GM23338 (cell line): ENCODE results near the gene NECAP2. TPM values are rescaled to one million over a fixed set of nuclear protein-coding genes. Genes with fewer than 3 reads are reported as not detected.

Source experiments
- ATAC-seq: fragments of 200-7000 bp; cut with Tn5 transposase; 3 replicates; pipeline ENCODE4 v1.9.1; 2020
- DNase-seq: peaks from one replicate; pipeline ENCODE4 v3.0.0-alpha.2; 2015; ENCODE audit warnings: low spot score
- H2AFZ ChIP-seq: fragments of 200-600 bp; sonication (generic); 2 replicates; pipeline ENCODE4 v1.8.0; 2016; ENCODE audit warnings: antibody characterized with exemption, mild to moderate bottlenecking, moderate library complexity
- H3F3A ChIP-seq: fragments of 200-600 bp; sonication (generic); replicated peaks from 2 replicates; pipeline ENCODE4 v1.8.0; 2017; ENCODE audit warnings: antibody characterized with exemption, mixed run types, low read depth
- H3K27ac ChIP-seq: fragments of 200-600 bp; sonication (generic); 2 replicates; pipeline ENCODE4 v1.6.1; 2016; ENCODE audit warnings: low read depth
- H3K27me3 ChIP-seq: fragments of 200-600 bp; sonication (generic); 2 replicates; pipeline ENCODE4 v1.8.0; 2016; ENCODE audit warnings: mild to moderate bottlenecking, mixed run types, moderate library complexity; ENCODE audit not compliant: insufficient read depth
- H3K36me3 ChIP-seq: fragments of 200-600 bp; sonication (generic); 2 replicates; pipeline ENCODE4 v1.8.0; 2016; ENCODE audit warnings: mild to moderate bottlenecking; ENCODE audit not compliant: insufficient read depth
- H3K4me1 ChIP-seq: fragments of 200-600 bp; sonication (generic); 2 replicates; pipeline ENCODE4 v1.8.0; 2016; ENCODE audit warnings: mild to moderate bottlenecking, moderate library complexity; ENCODE audit not compliant: insufficient read depth
- H3K4me2 ChIP-seq: fragments of 200-600 bp; sonication (generic); 2 replicates; pipeline ENCODE4 v1.7.1; 2017; ENCODE audit warnings: mixed run types
- H3K4me3 ChIP-seq: fragments of 200-600 bp; sonication (generic); 2 replicates; pipeline ENCODE4 v1.6.1; 2016; ENCODE audit warnings: mixed run types
- H3K79me2 ChIP-seq: fragments of 200-600 bp; sonication (generic); replicated peaks from 2 replicates; pipeline ENCODE4 v1.8.0; 2017; ENCODE audit warnings: mild to moderate bottlenecking; ENCODE audit not compliant: insufficient read depth
- H3K9me2 ChIP-seq: fragments of 200-600 bp; sonication (generic); 2 replicates; pipeline ENCODE4 v1.8.0; 2017; ENCODE audit not compliant: insufficient read depth
- H4K20me1 ChIP-seq: fragments of 200-600 bp; sonication (generic); replicated peaks from 2 replicates; pipeline ENCODE4 v1.8.0; 2017; ENCODE audit warnings: mild to moderate bottlenecking; ENCODE audit not compliant: insufficient read depth
- H3K27ac Mint-ChIP-seq: 2 replicates; pipeline ENCODE4 v1.8.0; 2020; ENCODE audit warnings: inconsistent platforms, mild to moderate bottlenecking, moderate library complexity, mixed read lengths
- H3K27me3 Mint-ChIP-seq: 3 replicates; pipeline ENCODE4 v1.8.0; 2022; ENCODE audit warnings: low read depth, mild to moderate bottlenecking, moderate library complexity, mixed read lengths, inconsistent platforms; ENCODE audit not compliant: insufficient read depth, poor library complexity
- H3K36me3 Mint-ChIP-seq: 3 replicates; pipeline ENCODE4 v1.8.0; 2021; ENCODE audit warnings: low read depth, mild to moderate bottlenecking, inconsistent platforms, moderate library complexity, mixed read lengths
- H3K4me1 Mint-ChIP-seq: 3 replicates; pipeline ENCODE4 v1.8.0; 2020; ENCODE audit warnings: mild to moderate bottlenecking, inconsistent platforms, mixed read lengths
- H3K4me3 Mint-ChIP-seq: 3 replicates; pipeline ENCODE4 v1.8.0; 2021; ENCODE audit warnings: moderate library complexity, mild to moderate bottlenecking, inconsistent platforms, mixed read lengths
- H3K9me3 Mint-ChIP-seq: 3 replicates; pipeline ENCODE4 v1.8.0; 2020; ENCODE audit warnings: moderate library complexity, mild to moderate bottlenecking, inconsistent platforms, mixed read lengths
- CREB1 ChIP-seq: fragments of 250-450 bp; sonication (Bioruptor Pico); IDR thresholded peaks from 2 replicates; pipeline ENCODE4 v1.5.0; 2020; ENCODE audit warnings: low read depth, mild to moderate bottlenecking, moderate library complexity
- EZH2 ChIP-seq: fragments of 200-600 bp; sonication (generic); IDR thresholded peaks from one replicate; pipeline ENCODE4 v1.8.0; 2017; ENCODE audit warnings: antibody characterized with exemption, mild to moderate bottlenecking, low read depth; ENCODE audit not compliant: unreplicated experiment
- EZH2phosphoT487 ChIP-seq: fragments of 200-600 bp; sonication (generic); IDR thresholded peaks from one replicate; pipeline ENCODE4 v1.8.1; 2018; ENCODE audit warnings: antibody characterized with exemption; ENCODE audit not compliant: unreplicated experiment
- JUNB ChIP-seq: IDR thresholded peaks from one replicate; pipeline ENCODE4 v1.6.1; 2016; ENCODE audit warnings: antibody characterized with exemption; ENCODE audit not compliant: unreplicated experiment
- NANOG ChIP-seq: IDR thresholded peaks from 2 replicates; pipeline ENCODE4 v1.6.1; 2016; ENCODE audit warnings: antibody characterized with exemption, borderline replicate concordance
- POLR2AphosphoS5 ChIP-seq: IDR thresholded peaks from 2 replicates; pipeline ENCODE4 v1.6.1; 2016; ENCODE audit warnings: antibody characterized with exemption, low read depth
- STAT1 ChIP-seq: IDR thresholded peaks from one replicate; pipeline ENCODE4 v1.6.1; 2016; ENCODE audit warnings: antibody characterized with exemption; ENCODE audit not compliant: unreplicated experiment
- ZNF114 ChIP-seq: fragments of 250-450 bp; sonication (Bioruptor Pico); IDR thresholded peaks from 2 replicates; pipeline ENCODE4 v1.5.0; 2020; ENCODE audit warnings: mild to moderate bottlenecking, moderate library complexity
- ZNF331 ChIP-seq: fragments of 250-450 bp; sonication (Bioruptor Pico); IDR thresholded peaks from 2 replicates; pipeline ENCODE4 v1.5.0; 2020; ENCODE audit warnings: low read depth, mild to moderate bottlenecking, moderate library complexity
- polyA plus RNA-seq: library from polyadenylated mRNA; unstranded; fragments of >200 nt; fragmentation: Nextera tagmentation; extraction: Ambion mirVana; gene quantifications from 2 replicates; pipeline ENCODE4 v1.2.1, GENCODE V29; 2016
- total RNA-seq: library from RNA; depleted of rRNA; stranded (reverse); fragments of >200 nt; shearing (Covaris generic); gene quantifications from 2 replicates; pipeline ENCODE4 v1.2.3, GENCODE V29; 2014
- TF ChIP-seq, protein P1 (sequence below): IDR thresholded peaks from one replicate; pipeline ENCODE4 v1.6.1; 2018; ENCODE audit warnings: antibody characterized with exemption; ENCODE audit not compliant: unreplicated experiment
- TF ChIP-seq, protein P2 (sequence below): IDR thresholded peaks from 2 replicates; pipeline ENCODE4 v1.6.1; 2016; ENCODE audit warnings: antibody characterized with exemption
- TF ChIP-seq, protein P3 (sequence below), 2 experiments: fragments of 200-600 bp in 1 of 2; sonication (generic) in 1 of 2; conservative IDR thresholded peaks; 2 replicates each; pipeline versions ENCODE4 v1.5.1 to v1.6.1; 2016 to 2017; ENCODE audit warnings: antibody characterized with exemption in 2 of 2, low read depth in 2 of 2, mild to moderate bottlenecking in 2 of 2, moderate library complexity in 1 of 2
- TF ChIP-seq, protein P4 (sequence below): fragments of 250-450 bp; sonication (Bioruptor Pico); IDR thresholded peaks from 2 replicates; pipeline ENCODE4 v1.5.0; 2020; ENCODE audit warnings: mild to moderate bottlenecking, moderate library complexity

NECAP2 gene
- total and polyA plus RNA-seq, 2 experiments from 2014 or later, result 20.2 to 28.9 TPM

DNA sequence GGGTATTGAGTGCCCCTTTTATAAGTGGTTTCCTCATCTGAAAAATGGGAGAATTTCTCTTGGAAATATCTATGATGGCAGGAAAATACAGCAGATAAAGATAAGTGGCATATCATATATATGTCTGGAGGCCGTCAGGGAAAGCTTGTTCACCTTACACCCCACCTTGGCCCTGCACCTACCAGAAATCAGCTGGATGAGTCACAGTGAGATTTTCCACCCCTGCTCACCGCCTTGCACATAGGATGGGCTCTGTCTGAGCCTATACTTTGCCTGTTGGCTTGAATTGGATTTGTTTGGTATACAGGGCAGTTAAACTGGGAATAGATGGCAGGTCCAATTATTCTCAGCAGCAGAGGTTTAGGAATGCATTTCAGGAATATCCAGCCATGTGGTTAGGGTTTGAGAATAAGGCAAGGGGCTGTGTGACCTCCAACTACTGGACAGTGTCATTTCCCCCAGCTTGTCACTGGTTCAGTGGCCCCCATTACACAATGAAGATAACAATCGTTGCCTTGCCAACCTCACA lies 3.5 kb upstream of the NECAP2 start, which contains the start of gene SPATA21:
Gene SPATA21 (minus strand): TSS at position 479 of the 529 bp plus-strand sequence. CDS start 6,053 bp downstream, outside the sequence.
- H3K36me3 Mint-ChIP-seq, result no peaks in the 10 kb centered on the region
- TF ChIP-seq, protein P1, sequence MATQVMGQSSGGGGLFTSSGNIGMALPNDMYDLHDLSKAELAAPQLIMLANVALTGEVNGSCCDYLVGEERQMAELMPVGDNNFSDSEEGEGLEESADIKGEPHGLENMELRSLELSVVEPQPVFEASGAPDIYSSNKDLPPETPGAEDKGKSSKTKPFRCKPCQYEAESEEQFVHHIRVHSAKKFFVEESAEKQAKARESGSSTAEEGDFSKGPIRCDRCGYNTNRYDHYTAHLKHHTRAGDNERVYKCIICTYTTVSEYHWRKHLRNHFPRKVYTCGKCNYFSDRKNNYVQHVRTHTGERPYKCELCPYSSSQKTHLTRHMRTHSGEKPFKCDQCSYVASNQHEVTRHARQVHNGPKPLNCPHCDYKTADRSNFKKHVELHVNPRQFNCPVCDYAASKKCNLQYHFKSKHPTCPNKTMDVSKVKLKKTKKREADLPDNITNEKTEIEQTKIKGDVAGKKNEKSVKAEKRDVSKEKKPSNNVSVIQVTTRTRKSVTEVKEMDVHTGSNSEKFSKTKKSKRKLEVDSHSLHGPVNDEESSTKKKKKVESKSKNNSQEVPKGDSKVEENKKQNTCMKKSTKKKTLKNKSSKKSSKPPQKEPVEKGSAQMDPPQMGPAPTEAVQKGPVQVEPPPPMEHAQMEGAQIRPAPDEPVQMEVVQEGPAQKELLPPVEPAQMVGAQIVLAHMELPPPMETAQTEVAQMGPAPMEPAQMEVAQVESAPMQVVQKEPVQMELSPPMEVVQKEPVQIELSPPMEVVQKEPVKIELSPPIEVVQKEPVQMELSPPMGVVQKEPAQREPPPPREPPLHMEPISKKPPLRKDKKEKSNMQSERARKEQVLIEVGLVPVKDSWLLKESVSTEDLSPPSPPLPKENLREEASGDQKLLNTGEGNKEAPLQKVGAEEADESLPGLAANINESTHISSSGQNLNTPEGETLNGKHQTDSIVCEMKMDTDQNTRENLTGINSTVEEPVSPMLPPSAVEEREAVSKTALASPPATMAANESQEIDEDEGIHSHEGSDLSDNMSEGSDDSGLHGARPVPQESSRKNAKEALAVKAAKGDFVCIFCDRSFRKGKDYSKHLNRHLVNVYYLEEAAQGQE, result no peak
- TF ChIP-seq EZH2 (no peak), POLR2AphosphoS5 (no peak), ZNF114 (CRISPR knock-in tag) (no peak), JUNB (no peak), EZH2phosphoT487 (no peak), ZNF331 (CRISPR knock-in tag) (no peak), NANOG (no peak), CREB1 (CRISPR knock-in tag) (no peak), STAT1 (no peak)
- TF ChIP-seq, protein P2, sequence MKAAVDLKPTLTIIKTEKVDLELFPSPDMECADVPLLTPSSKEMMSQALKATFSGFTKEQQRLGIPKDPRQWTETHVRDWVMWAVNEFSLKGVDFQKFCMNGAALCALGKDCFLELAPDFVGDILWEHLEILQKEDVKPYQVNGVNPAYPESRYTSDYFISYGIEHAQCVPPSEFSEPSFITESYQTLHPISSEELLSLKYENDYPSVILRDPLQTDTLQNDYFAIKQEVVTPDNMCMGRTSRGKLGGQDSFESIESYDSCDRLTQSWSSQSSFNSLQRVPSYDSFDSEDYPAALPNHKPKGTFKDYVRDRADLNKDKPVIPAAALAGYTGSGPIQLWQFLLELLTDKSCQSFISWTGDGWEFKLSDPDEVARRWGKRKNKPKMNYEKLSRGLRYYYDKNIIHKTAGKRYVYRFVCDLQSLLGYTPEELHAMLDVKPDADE, result no peak
- TF ChIP-seq, protein P3, sequence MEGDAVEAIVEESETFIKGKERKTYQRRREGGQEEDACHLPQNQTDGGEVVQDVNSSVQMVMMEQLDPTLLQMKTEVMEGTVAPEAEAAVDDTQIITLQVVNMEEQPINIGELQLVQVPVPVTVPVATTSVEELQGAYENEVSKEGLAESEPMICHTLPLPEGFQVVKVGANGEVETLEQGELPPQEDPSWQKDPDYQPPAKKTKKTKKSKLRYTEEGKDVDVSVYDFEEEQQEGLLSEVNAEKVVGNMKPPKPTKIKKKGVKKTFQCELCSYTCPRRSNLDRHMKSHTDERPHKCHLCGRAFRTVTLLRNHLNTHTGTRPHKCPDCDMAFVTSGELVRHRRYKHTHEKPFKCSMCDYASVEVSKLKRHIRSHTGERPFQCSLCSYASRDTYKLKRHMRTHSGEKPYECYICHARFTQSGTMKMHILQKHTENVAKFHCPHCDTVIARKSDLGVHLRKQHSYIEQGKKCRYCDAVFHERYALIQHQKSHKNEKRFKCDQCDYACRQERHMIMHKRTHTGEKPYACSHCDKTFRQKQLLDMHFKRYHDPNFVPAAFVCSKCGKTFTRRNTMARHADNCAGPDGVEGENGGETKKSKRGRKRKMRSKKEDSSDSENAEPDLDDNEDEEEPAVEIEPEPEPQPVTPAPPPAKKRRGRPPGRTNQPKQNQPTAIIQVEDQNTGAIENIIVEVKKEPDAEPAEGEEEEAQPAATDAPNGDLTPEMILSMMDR (conservative IDR thresholded peaks at IDR 0.05; ENCODE audit: low read depth in 2 of 2), result no peak
- TF ChIP-seq, protein P4, sequence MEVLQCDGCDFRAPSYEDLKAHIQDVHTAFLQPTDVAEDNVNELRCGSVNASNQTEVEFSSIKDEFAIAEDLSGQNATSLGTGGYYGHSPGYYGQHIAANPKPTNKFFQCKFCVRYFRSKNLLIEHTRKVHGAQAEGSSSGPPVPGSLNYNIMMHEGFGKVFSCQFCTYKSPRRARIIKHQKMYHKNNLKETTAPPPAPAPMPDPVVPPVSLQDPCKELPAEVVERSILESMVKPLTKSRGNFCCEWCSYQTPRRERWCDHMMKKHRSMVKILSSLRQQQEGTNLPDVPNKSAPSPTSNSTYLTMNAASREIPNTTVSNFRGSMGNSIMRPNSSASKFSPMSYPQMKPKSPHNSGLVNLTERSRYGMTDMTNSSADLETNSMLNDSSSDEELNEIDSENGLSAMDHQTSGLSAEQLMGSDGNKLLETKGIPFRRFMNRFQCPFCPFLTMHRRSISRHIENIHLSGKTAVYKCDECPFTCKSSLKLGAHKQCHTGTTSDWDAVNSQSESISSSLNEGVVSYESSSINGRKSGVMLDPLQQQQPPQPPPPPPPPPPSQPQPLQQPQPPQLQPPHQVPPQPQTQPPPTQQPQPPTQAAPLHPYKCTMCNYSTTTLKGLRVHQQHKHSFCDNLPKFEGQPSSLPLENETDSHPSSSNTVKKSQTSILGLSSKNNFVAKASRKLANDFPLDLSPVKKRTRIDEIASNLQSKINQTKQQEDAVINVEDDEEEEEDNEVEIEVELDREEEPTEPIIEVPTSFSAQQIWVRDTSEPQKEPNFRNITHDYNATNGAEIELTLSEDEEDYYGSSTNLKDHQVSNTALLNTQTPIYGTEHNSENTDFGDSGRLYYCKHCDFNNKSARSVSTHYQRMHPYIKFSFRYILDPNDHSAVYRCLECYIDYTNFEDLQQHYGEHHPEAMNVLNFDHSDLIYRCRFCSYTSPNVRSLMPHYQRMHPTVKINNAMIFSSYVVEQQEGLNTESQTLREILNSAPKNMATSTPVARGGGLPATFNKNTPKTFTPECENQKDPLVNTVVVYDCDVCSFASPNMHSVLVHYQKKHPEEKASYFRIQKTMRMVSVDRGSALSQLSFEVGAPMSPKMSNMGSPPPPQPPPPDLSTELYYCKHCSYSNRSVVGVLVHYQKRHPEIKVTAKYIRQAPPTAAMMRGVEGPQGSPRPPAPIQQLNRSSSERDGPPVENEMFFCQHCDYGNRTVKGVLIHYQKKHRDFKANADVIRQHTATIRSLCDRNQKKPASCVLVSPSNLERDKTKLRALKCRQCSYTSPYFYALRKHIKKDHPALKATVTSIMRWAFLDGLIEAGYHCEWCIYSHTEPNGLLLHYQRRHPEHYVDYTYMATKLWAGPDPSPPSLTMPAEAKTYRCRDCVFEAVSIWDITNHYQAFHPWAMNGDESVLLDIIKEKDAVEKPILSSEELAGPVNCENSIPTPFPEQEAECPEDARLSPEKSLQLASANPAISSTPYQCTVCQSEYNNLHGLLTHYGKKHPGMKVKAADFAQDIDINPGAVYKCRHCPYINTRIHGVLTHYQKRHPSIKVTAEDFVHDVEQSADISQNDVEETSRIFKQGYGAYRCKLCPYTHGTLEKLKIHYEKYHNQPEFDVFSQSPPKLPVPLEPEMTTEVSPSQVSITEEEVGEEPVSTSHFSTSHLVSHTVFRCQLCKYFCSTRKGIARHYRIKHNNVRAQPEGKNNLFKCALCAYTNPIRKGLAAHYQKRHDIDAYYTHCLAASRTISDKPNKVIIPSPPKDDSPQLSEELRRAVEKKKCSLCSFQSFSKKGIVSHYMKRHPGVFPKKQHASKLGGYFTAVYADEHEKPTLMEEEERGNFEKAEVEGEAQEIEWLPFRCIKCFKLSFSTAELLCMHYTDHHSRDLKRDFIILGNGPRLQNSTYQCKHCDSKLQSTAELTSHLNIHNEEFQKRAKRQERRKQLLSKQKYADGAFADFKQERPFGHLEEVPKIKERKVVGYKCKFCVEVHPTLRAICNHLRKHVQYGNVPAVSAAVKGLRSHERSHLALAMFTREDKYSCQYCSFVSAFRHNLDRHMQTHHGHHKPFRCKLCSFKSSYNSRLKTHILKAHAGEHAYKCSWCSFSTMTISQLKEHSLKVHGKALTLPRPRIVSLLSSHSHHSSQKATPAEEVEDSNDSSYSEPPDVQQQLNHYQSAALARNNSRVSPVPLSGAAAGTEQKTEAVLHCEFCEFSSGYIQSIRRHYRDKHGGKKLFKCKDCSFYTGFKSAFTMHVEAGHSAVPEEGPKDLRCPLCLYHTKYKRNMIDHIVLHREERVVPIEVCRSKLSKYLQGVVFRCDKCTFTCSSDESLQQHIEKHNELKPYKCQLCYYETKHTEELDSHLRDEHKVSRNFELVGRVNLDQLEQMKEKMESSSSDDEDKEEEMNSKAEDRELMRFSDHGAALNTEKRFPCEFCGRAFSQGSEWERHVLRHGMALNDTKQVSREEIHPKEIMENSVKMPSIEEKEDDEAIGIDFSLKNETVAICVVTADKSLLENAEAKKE, result no peak
- Histone ChIP-seq H3K4me1 (no peaks in the 10 kb centered on the region; the same call in 1 of the 2 replicates), H3K27me3 (peaks cover 4% of the 10 kb centered on the region; the same call in 1 of the 2 replicates), H3K27ac (no peak within 1 kb of the TSS), H3K4me3 (no peak within 1 kb of the TSS), H3K9me2 (no peaks in the 10 kb centered on the region), H3F3A (peaks cover 8% of the 10 kb centered on the region), H3K4me2 (no peak within 1 kb of the TSS), H2AFZ (no peak within 1 kb of the TSS), H3K79me2 (peaks cover 5% of the 10 kb centered on the region), H3K36me3 (no peaks in the 10 kb centered on the region), H4K20me1 (peaks cover 8% of the 10 kb centered on the region; the same call in 1 of the 2 replicates)
- peaks cover 17% of the 10 kb centered on the region for H3K27me3 Mint-ChIP-seq
- H3K9me3 Mint-ChIP-seq, result no peaks in the 10 kb centered on the region
- ATAC-seq (no peak), DNase-seq (no peak)
- 0 out of 3 replicates have a peak, but pooled peaks cover 7% of the 10 kb centered on the region for H3K4me1 Mint-ChIP-seq
- H3K27ac Mint-ChIP-seq, result no peak within 1 kb of the TSS
- H3K4me3 Mint-ChIP-seq, result no peak within 1 kb of the TSS
